A673 (cell line): ENCODE results near the gene IFT20. TPM values are rescaled to one million over a fixed set of nuclear protein-coding genes. Genes with fewer than 3 reads are reported as not detected.
"Not testable (repeated sequence)": the region's sequence is repeated elsewhere in the genome, so short reads cannot be mapped to it uniquely, and the experiment has no call there.

ENCODE experiments used
- BruUV-seq: library from RNA; stranded (reverse); fragments of 400-500 nt; replicated peaks from 2 replicates; lab custom pipeline; 2021; lab: Mats Ljungman, UMichigan
- CTCF ChIA-PET: fragments of 300-600 bp; sonication (Branson Sonifier 250); formaldehyde crosslinking; loops from one replicate; lab custom pipeline; 2022; ENCODE audit warnings: antibody characterized with exemption; lab: Charles Lee
- POLR2A ChIA-PET: fragments of 300-600 bp; sonication (Branson Sonifier 250); formaldehyde crosslinking; loops from one replicate; lab custom pipeline; 2022; ENCODE audit warnings: antibody characterized with exemption; ENCODE audit not compliant: low non-redundant PET; lab: Charles Lee
- DNase-seq: peaks from one replicate; pipeline ENCODE4 v3.0.0-alpha.2; 2015; ENCODE audit warnings: low spot score
- H3K27ac ChIP-seq: fragments of 200-600 bp; sonication (generic); 2 replicates; pipeline ENCODE4 v1.5.1; 2016; ENCODE audit warnings: mixed run types, low read depth, mild to moderate bottlenecking, mixed read lengths, antibody characterized with exemption, low read length; ENCODE audit not compliant: poor library complexity, severe bottlenecking
- H3K27me3 ChIP-seq: fragments of 200-600 bp; sonication (generic); replicated peaks from 2 replicates; pipeline ENCODE4 v1.6.1; 2017; ENCODE audit warnings: mixed run types, low read depth, mild to moderate bottlenecking, mixed read lengths, antibody characterized with exemption, low read length; ENCODE audit not compliant: insufficient read depth, poor library complexity
- H3K36me3 ChIP-seq: fragments of 200-600 bp; sonication (generic); 2 replicates; pipeline ENCODE4 v1.6.1; 2016; ENCODE audit warnings: mixed run types, mild to moderate bottlenecking, mixed read lengths, antibody characterized with exemption, low read length; ENCODE audit not compliant: insufficient read depth, poor library complexity, severe bottlenecking
- H3K4me1 ChIP-seq: fragments of 200-600 bp; sonication (generic); 2 replicates; pipeline ENCODE4 v1.6.1; 2017; ENCODE audit warnings: mixed run types, mild to moderate bottlenecking, mixed read lengths, antibody characterized with exemption, low read length; ENCODE audit not compliant: insufficient read depth, poor library complexity, severe bottlenecking
- H3K4me3 ChIP-seq: fragments of 200-600 bp; sonication (generic); 2 replicates; pipeline ENCODE4 v1.5.1; 2016; ENCODE audit warnings: low read depth, mixed run types, mild to moderate bottlenecking, mixed read lengths, low read length; ENCODE audit not compliant: poor library complexity, severe bottlenecking
- H3K9me3 ChIP-seq: fragments of 200-600 bp; sonication (generic); 2 replicates; pipeline ENCODE4 v1.6.1; 2016; ENCODE audit warnings: mixed run types, low read depth, mild to moderate bottlenecking, mixed read lengths, antibody characterized with exemption, low read length; ENCODE audit not compliant: poor library complexity, severe bottlenecking
- CTCF ChIP-seq: fragments of 300-800, 200-600 bp; sonication (generic); conservative IDR thresholded peaks from 2 replicates; pipeline ENCODE4 v1.5.1; 2017; ENCODE audit warnings: low read depth, mild to moderate bottlenecking, antibody characterized with exemption, low read length, moderate library complexity, mixed read lengths
- EZH2 ChIP-seq: fragments of 200-600 bp; sonication (generic); IDR thresholded peaks from 2 replicates; pipeline ENCODE4 v1.6.1; 2017; ENCODE audit warnings: borderline replicate concordance, low read depth, mild to moderate bottlenecking, mixed read lengths, antibody characterized with exemption, low read length; ENCODE audit not compliant: poor library complexity, severe bottlenecking
- intact Hi-C: fragments of 100-400 bp; cut with micrococcal nuclease; formaldehyde crosslinking; loops from one replicate; pipeline ENCODE4 v1.10.0; 2022; ENCODE audit not compliant: unreplicated experiment
- total RNA-seq: library from RNA; stranded (reverse); gene quantifications from 2 replicates; pipeline ENCODE4 v1.2.3, GENCODE V29; 2021

IFT20 gene
- total RNA-seq, 1 experiment from 2014 or later, result 21.5 TPM

GRCh38 chr17:28293994-28294393, 41.3 kb downstream of the IFT20 start:
- Histone ChIP-seq H3K27me3 (no peaks in the 10 kb centered on the region), H3K36me3 (no peaks in the 10 kb centered on the region), H3K4me1 (no peaks in the 10 kb centered on the region), H3K9me3 (no peaks in the 10 kb centered on the region), H3K4me3 (no peak overlapping the region), H3K27ac (no peak overlapping the region)
- no TSS peak for BruUV-seq
- TF ChIP-seq EZH2 (no peak), CTCF (no peak)
- CTCF ChIA-PET, result no interaction called here
- no peak for DNase-seq
- POLR2A ChIA-PET, result no interaction called here
- intact Hi-C loops, result no loop called here

GRCh38 chr17:28292878-28293277, 42.4 kb downstream of the IFT20 start:
- H3K36me3 ChIP-seq, H3K4me1 ChIP-seq, H3K4me3 ChIP-seq, H3K9me3 ChIP-seq, BruUV-seq, POLR2A ChIA-PET, DNase-seq, intact Hi-C loops, CTCF ChIA-PET, H3K27me3 ChIP-seq, H3K27ac ChIP-seq: not testable (repeated sequence)

- intact Hi-C loops, result no loop called here
- H3K36me3 ChIP-seq, result no peaks in the 10 kb centered on the region
- H3K4me3 ChIP-seq, result no peak overlapping the region
- H3K4me1 ChIP-seq, result no peaks in the 10 kb centered on the region
- BruUV-seq, result no TSS peak
- H3K27ac ChIP-seq, result no peak overlapping the region
- CTCF ChIA-PET, result no interaction called here
- no peak for DNase-seq
- no peaks in the 10 kb centered on the region for H3K9me3 ChIP-seq
- H3K27me3 ChIP-seq, result no peaks in the 10 kb centered on the region
- TF ChIP-seq EZH2 (no peak), CTCF (no peak)
- POLR2A ChIA-PET, result no interaction called here
Observed at GRCh38 chr17:28291780-28292330, 43.4 kb downstream of the IFT20 start.

GRCh38 chr17:28290703-28291102, 44.6 kb downstream of the IFT20 start:
- TF ChIP-seq CTCF (no peak), EZH2 (no peak)
- no peaks in the 10 kb centered on the region for H3K36me3 ChIP-seq
- H3K27ac ChIP-seq, result no peak overlapping the region
- H3K4me1 ChIP-seq, result no peaks in the 10 kb centered on the region
- ChIA-PET CTCF (no interaction called here), POLR2A (interaction anchor here (0.6 kb wide), 1 partner anchor 43 kb away, joined by 4 read pairs; no protein-coding TSS in a partner anchor)
- intact Hi-C loops, result no loop called here
- no TSS peak for BruUV-seq
- no peaks in the 10 kb centered on the region for H3K9me3 ChIP-seq
- no peaks in the 10 kb centered on the region for H3K27me3 ChIP-seq
- no peak overlapping the region for H3K4me3 ChIP-seq
- DNase-seq, result no peak
